ENCODE data around the gene GALC. TPM values are rescaled to one million over a fixed set of nuclear protein-coding genes. Genes with fewer than 3 reads are reported as not detected.

Gene GALC
- total and polyA plus RNA-seq, 12 donors: 8.3 to 330 (median 37.3) TPM

DNA sequence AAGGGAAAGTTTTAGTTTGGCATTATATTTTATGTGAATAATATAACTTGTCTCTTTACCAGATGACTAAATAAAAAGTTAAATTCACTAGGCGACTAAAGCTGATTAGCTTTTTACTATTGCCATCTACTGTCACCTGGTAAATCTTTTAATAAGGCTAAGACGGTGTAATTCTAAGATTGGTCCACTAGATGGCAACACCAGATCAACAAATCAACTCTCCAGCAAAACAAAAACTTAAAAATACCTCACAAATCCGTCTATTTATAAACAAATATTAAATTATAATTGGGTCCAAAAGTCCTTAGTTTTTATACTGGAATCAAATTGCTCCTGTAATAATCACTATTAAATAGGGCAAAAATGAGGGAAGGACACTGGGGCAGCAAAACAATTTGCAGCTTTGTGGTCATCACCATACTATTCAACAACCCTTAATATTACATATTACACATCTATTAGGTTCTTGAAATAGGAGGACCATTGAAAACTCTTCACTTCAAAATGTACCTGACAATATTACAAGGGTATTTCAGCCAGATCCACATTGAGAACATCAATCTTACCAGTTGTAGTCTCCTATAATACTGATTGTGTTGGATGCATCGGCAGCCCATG, 47.9 kb downstream of the GALC start:
- Histone ChIP-seq H3K4me3 (no peak overlapping the region), H3K9me3 (replicated peaks in 1 of 3) (no peaks in the 10 kb centered on the region), H3K27ac (no peak overlapping the region), H3K36me3 (replicated peaks in 1 of 2) (peaks cover 0 to 11% of the 10 kb centered on the region in 2 donors), H3K27me3 (no peaks in the 10 kb centered on the region), H3K4me1 (replicated peaks in 1 of 2) (no peaks in the 10 kb centered on the region)
- 25 to 30% (median 27%) methylated on average over 4 of the region's 4 CpGs for WGBS, 4 donors
- no peak for TF ChIP-seq POLR2A (IDR thresholded peaks at IDR 0.05)
- TF ChIP-seq CTCF (IDR thresholded peaks at IDR 0.05): peak; percentile 49 to 81 (median 66)
- no peak for DNase-seq
- intact Hi-C loops (cut with DNase I): loop anchor here (5.0 to 10.0 kb wide), 2 partner anchors 222 to 230 kb away; no protein-coding TSS in a partner anchor

DNA sequence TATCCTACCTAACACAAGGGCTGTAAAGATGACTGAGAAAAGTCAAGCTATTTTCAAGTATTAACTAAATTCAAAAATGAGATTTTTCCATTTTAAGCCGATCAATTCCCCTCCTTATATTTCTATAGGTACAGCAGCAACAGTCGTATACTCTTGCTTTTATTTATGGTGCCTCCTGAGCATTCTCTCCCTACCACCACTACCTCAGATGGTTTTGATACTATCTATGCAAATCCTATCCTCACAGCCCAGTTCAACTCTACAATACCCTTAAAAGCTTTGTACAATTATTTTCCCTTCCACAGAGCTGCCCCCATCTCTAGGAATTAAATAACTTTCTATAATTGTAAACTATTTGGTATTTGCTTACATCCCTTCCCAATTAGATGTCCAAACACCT, 52.1 kb downstream of the GALC start:
- Histone ChIP-seq H3K36me3 (replicated peaks in 1 of 2) (peaks cover 0 to 12% of the 10 kb centered on the region in 2 donors), H3K9me3 (replicated peaks in 1 of 3) (no peaks in the 10 kb centered on the region), H3K4me3 (no peak overlapping the region), H3K27ac (no peak overlapping the region), H3K4me1 (replicated peaks in 1 of 2) (no peaks in the 10 kb centered on the region), H3K27me3 (no peaks in the 10 kb centered on the region)
- TF ChIP-seq POLR2A (IDR thresholded peaks at IDR 0.05): no peak
- no peak for TF ChIP-seq CTCF (IDR thresholded peaks at IDR 0.05)
- no peak for DNase-seq
- intact Hi-C loops (cut with DNase I): loop anchor here (5.0 to 10.0 kb wide), 2 partner anchors 226 to 234 kb away; no protein-coding TSS in a partner anchor
- WGBS, 4 donors: 90 to 96% (median 94%) methylated on average over 2 of the region's 2 CpGs

DNA sequence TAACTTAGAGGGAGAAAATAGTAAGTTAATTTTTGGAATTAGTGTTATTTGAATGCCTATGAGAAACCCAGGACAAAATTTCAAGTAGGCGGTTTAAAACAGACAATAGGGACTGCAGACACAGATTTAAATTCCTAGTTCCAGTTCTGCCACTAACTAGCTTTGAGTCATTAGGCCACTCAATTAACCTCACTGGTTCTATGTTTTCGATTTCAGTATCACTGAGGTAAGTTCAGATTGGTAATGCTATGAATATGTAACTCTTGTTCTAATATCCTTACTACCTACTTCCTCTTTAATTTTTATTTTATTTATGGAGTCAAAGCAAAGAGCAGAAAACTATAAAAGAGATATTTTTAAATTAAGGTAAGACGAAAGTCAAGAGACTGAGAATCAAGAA, 52.6 kb downstream of the GALC start:
- Histone ChIP-seq H3K4me1 (replicated peaks in 1 of 2) (no peaks in the 10 kb centered on the region), H3K27ac (no peak overlapping the region), H3K27me3 (no peaks in the 10 kb centered on the region), H3K36me3 (replicated peaks in 1 of 2) (peaks cover 0 to 9% of the 10 kb centered on the region in 2 donors), H3K4me3 (no peak overlapping the region), H3K9me3 (replicated peaks in 1 of 3) (no peaks in the 10 kb centered on the region)
- intact Hi-C loops (cut with DNase I): loop anchor here (5.0 to 10.0 kb wide), 2 partner anchors 227 to 234 kb away; no protein-coding TSS in a partner anchor
- DNase-seq: no peak
- TF ChIP-seq POLR2A (IDR thresholded peaks at IDR 0.05): no peak
- no peak for TF ChIP-seq CTCF (IDR thresholded peaks at IDR 0.05)
- 87 to 95% (median 93%) methylated on average over 3 of the region's 3 CpGs for WGBS, 4 donors

GRCh38 chr14:87935886-87936285, 57.1 kb downstream of the GALC start:
- Histone ChIP-seq H3K36me3 (replicated peaks in 1 of 2) (peaks cover 0 to 5% of the 10 kb centered on the region in 2 donors), H3K27ac (no peak overlapping the region), H3K4me1 (replicated peaks in 1 of 2) (no peaks in the 10 kb centered on the region), H3K27me3 (no peaks in the 10 kb centered on the region), H3K9me3 (replicated peaks in 1 of 3) (no peaks in the 10 kb centered on the region), H3K4me3 (no peak overlapping the region)
- TF ChIP-seq POLR2A (IDR thresholded peaks at IDR 0.05): no peak
- TF ChIP-seq CTCF (IDR thresholded peaks at IDR 0.05): no peak
- intact Hi-C loops (cut with DNase I): no loop called here
- 87 to 95% (median 90%) methylated on average over 1 of the region's 1 CpG for WGBS, 4 donors
- no peak for DNase-seq

Measured in adrenal gland (tissue), 12 donors.